Limb (tissue), 2 donors: ENCODE measurements around the gene GPHA2.

ENCODE experiments used
- DNase-seq, 2 donors: peaks; one replicate each; pipeline ENCODE4 v3.0.0-alpha.2; 2016; ENCODE audit errors: extremely low spot score in 2 of 2

Gene GPHA2

GRCh38 chr11:64930340-64930739, 5.4 kb downstream of the GPHA2 start:
- no peak for DNase-seq

- DNase-seq: no peak
Observed at GRCh38 chr11:64929625-64930024, 6.1 kb downstream of the GPHA2 start.

- DNase-seq: no peak
Observed at GRCh38 chr11:64928957-64929356, 6.7 kb downstream of the GPHA2 start.

- DNase-seq: no peak
Observed at GRCh38 chr11:64926689-64927088, 9.0 kb downstream of the GPHA2 start.

GRCh38 chr11:64925536-64926436, 9.9 kb downstream of the GPHA2 start:
- no peak for DNase-seq

GRCh38 chr11:64924910-64925284, 10.8 kb downstream of the GPHA2 start:
- no peak for DNase-seq

GRCh38 chr11:64923944-64924909, 11.5 kb downstream of the GPHA2 start, which contains the start of gene PPP2R5B:
PPP2R5B (plus strand) TSS chr11:64924689; CDS start chr11:64925735, 1,046 bp downstream.
- DNase-seq: peak; percentile 93 to 94

GRCh38 chr11:64923151-64923661, 12.5 kb downstream of the GPHA2 start:
- DNase-seq: no peak

- DNase-seq: no peak
Observed at GRCh38 chr11:64921384-64921783, 14.3 kb downstream of the GPHA2 start.

GRCh38 chr11:64920124-64920523, 15.6 kb downstream of the GPHA2 start:
- DNase-seq: no peak

GRCh38 chr11:64919627-64920026, 16.1 kb downstream of the GPHA2 start:
- no peak for DNase-seq

GRCh38 chr11:64918017-64918416, 17.7 kb downstream of the GPHA2 start:
- no peak for DNase-seq

- DNase-seq: no peak
Observed at GRCh38 chr11:64917663-64917995, 18.1 kb downstream of the GPHA2 start.

GRCh38 chr11:64916775-64917662, 18.7 kb downstream of the GPHA2 start, which contains the start of gene ATG2A:
ATG2A (minus strand) TSS chr11:64917209; CDS start chr11:64917135, 74 bp downstream.
- DNase-seq: peak; percentile 98 to 100

GRCh38 chr11:64916040-64916774, 19.5 kb downstream of the GPHA2 start:
- DNase-seq: no peak

GRCh38 chr11:64915376-64915887, 20.3 kb downstream of the GPHA2 start:
- no peak for DNase-seq

- DNase-seq: no peak
Observed at GRCh38 chr11:64914123-64914522, 21.6 kb downstream of the GPHA2 start.

- DNase-seq: no peak
Observed at GRCh38 chr11:64913171-64913727, 22.4 kb downstream of the GPHA2 start.

GRCh38 chr11:64911689-64912088, 24.0 kb downstream of the GPHA2 start:
- DNase-seq: no peak

- no peak for DNase-seq
Observed at GRCh38 chr11:64911142-64911541, 24.6 kb downstream of the GPHA2 start.
